Measurements from ENCODE around the gene LMNTD2. TPM values are rescaled to one million over a fixed set of nuclear protein-coding genes. Genes with fewer than 3 reads are reported as not detected.

Gene LMNTD2, protein sequence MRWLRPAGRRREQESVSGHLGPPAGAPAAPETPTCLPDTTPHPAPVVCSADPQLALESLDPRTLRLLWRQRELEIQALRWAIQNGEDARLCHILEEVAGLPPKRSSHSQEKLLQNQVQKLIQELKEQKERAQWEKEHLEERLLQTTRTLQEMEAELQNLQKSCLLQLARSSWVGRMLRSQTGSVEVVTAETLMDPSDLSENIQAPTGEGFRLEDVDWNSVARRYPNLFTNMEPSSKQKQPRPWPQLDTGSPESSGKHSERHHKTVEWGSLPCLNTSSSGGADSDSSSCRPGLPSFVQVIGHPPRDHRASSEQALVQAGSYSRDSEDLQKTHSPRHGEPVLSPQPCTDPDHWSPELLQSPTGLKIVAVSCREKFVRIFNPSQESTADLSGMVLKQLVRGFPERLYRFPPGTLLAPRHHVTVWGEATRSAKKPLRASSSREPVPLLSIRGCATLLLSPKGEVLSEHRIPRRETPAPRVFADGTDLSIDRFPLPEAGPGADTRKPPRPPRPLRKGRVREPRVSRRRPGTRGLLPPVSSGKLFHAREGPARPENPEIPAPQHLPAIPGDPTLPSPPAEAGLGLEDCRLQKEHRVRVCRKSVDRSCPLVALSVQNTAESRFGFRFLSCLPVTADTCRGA
- 6.7 and 18.4 TPM in 2 replicates for total RNA-seq (2014; rRNA removed; shearing (Covaris generic); ENCODE audit: low replicate concordance)

DNA sequence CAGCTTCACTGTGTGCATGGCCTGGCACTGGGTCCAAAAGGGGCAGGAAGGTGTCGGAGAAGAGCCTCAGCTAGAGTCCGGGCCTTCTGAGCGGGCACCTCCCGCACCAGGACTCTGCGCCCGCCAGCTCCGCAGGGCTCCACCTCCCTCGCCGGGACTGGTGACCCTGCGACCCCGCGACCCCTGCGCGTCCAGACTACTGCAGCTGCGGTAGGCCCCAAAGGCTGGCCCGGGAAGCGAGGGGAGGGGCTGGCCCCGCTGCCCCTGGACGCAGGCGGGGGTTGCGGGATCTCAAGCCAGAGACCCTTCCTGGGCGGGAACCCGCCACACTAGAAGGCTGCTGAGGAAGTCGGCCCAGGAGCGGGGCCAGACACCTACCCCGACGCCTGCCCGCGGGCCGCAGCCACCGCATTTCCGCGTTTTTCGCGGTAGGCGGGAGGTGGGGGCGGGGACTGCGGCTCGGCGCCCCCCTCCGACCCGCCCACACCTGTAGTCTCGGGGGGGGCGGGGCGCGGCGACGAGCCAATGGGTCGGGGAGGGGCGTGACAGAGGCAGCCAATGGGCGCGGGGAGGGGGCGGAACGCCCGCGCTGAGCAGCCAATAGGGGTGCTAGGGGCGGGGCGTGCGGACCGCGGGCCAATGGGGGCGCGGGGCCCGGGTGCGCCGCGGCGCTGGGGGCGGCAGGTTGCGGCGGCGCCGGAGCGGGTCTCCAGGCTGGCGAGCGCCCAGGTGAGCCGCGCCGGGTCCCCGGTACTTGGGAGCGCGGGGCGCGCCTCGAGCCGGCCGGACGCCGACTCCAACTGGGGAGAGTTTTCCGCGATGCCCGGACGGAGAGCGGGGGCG, at the start of gene LMNTD2, which contains the start of gene RASSF7:
Gene LMNTD2, minus strand, starts transcription at position 434 of the 843 bp plus-strand sequence. Its CDS starts 22 bp downstream, at position 412.
Gene RASSF7, plus strand, starts transcription at position 666 of the 843 bp plus-strand sequence. CDS start 799 bp downstream, outside the sequence.
- in situ Hi-C loops (cut with HindIII; ENCODE audit: low pct_unique_long_range_greater_than_20kb, low sequenced_read_pairs), result no loop called here

DNA sequence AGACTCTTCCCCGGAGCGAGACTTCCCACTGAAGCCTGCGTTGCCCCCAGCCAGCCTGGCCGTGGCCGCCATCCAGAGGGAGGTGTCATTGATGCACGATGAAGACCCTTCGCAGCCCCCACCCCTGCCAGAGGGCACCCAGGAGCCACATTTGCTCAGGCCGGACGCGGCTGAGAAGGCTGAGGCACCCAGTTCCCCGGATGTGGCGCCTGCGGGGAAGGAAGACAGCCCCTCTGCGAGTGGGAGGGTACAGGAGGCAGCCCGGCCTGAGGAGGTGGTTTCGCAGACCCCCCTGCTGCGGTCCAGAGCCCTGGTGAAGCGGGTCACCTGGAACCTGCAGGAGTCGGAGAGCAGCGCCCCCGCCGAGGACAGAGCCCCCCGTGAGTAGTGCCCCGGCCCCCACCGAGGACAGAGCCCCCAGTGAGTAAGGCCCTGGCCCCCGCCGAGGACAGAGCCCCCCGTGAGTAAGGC, 48.8 kb upstream of the LMNTD2 start:
- in situ Hi-C loops (cut with HindIII; ENCODE audit: low pct_unique_long_range_greater_than_20kb, low sequenced_read_pairs), result no loop called here
- no peak for DNase-seq (ENCODE audit: low read depth)

More for the DNA sequence above, at the start of gene LMNTD2, which contains the start of gene RASSF7:
- peak; percentile 64 for DNase-seq (ENCODE audit: low read depth)

DNA sequence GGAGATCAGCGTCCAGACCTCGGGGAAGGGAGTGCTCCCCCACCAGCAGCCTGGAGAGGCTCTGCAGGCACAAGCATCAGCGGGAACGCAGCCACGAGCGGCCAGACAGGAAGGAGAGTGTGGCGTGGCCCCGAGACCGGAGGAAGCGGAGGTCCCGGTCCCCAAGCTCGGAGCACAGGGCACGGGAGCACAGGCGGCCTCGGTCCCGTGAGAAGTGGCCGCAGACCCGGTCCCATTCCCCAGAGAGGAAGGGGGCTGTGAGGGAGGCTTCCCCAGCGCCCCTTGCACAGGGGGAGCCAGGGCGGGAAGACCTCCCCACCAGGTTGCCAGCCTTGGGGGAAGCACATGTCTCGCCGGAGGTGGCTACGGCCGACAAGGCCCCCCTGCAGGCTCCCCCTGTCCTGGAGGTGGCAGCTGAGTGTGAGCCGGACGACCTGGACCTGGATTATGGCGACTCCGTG, 48.3 kb upstream of the LMNTD2 start:
- no peak for DNase-seq (ENCODE audit: low read depth)
- in situ Hi-C loops (cut with HindIII; ENCODE audit: low pct_unique_long_range_greater_than_20kb, low sequenced_read_pairs), result no loop called here

DNA sequence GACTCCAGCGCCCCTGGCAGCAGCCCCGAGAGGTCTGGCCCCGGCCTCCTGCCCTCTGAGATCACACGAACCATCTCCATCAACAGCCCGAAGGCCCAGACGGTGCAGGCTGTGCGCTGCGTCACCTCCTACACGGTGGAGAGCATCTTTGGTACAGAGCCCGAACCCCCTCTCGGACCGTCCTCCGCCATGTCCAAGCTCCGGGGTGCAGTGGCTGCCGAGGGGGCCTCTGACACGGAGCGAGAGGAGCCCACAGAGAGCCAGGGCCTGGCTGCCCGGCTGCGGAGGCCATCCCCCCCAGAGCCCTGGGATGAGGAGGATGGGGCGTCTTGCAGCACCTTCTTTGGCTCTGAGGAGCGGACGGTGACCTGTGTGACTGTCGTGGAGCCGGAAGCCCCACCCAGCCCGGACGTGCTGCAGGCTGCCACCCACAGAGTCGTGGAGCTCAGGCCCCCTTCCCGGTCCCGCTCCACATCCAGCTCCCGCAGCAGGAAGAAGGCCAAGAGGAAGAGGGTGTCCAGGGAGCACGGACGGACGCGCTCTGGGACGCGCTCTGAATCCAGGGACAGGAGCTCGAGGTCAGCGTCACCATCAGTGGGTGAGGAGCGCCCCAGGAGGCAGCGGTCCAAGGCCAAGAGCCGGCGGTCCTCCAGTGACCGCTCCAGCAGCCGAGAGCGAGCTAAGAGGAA, 47.6 kb upstream of the LMNTD2 start:
- in situ Hi-C loops (cut with HindIII; ENCODE audit: low pct_unique_long_range_greater_than_20kb, low sequenced_read_pairs), result no loop called here
- DNase-seq (ENCODE audit: low read depth), result no peak

DNA sequence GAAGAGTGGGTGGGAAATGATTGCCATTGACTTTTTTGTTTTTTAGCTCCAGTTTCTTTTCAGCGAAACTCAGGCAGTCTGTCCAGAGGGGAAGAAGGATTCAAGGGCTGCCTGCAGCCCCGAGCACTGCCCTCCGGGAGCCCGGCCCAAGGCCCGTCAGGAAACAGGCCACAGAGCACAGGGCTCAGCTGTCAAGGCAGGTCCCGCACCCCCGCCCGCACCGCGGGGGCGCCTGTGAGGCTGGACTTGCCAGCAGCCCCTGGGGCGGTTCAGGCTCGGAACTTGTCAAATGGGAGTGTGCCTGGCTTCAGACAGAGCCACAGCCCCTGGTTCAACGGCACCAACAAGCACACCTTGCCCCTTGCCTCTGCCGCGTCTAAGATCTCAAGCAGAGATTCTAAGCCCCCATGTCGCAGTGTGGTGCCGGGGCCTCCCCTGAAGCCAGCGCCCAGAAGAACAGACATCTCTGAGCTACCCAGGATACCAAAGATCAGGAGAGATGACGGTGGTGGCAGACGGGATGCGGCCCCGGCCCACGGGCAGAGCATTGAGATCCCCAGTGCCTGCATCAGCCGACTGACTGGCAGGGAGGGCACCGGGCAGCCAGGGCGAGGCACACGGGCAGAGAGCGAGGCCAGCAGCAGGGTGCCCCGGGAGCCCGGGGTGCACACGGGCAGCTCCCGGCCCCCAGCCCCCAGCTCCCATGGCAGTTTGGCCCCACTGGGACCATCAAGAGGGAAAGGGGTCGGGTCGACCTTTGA, 46.7 kb upstream of the LMNTD2 start:
- no peak for DNase-seq (ENCODE audit: low read depth)
- in situ Hi-C loops (cut with HindIII; ENCODE audit: low pct_unique_long_range_greater_than_20kb, low sequenced_read_pairs), result no loop called here

DNA sequence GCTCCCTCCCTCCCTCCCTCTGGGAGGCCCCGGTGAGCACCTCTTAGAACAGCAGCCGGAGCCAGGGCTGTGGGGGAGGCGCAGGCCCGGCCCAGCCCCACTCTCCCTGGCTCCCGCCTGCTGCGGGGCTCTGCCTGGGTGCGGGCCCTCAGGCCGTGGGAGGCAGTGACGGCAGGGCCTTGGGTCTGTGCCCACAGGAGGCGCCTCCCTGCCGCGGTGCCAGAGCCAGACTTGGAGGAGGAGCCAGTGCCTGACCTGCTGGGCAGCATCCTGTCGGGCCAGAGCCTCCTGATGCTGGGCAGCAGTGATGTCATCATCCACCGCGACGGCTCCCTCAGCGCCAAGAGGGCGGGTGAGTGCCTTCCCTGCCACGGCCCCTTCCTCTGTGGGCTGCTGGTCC, 45.7 kb upstream of the LMNTD2 start:
- DNase-seq (ENCODE audit: low read depth), result peak; percentile 13
- in situ Hi-C loops (cut with HindIII; ENCODE audit: low pct_unique_long_range_greater_than_20kb, low sequenced_read_pairs), result no loop called here

DNA sequence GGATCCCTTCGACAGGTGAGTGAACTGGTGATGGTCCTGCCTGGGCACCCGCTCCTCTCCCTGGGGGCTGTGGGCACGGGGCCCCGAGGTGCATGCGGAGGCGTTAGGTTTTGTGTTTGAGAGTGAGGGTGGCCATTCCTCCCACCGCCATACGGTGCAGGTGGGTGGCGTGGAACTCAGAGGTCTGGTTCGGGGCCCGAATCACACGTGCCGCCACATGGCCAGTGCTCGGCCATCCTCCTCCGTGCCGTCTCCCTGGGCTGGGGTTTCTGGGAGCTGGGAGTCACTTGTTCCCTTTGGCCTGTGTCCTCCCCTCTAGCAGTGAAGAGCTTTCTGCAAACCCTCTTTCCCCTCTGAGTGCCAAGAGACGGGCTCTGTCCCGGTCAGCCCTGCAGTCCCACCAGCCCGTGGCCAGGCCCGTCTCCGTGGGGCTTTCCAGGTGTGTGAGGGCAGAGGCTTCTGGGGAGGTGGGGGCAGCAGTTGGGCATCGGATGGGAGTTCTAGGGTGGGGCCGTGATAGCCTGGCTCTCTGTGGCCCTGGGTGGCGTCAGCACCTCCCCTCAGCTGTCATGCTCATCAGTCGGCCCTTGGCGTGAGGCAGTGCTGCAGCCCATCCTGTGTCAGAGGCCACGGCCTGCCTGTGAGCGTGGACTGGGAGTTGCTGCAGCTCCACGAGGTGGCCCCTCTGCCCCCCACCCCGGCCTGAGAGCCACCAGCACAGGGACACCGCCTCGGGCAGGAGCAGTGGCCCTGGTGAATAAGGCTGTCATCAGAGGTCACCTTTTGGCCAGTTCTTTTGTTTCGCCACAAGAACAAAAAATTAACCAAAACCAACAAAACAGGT, 45.0 kb upstream of the LMNTD2 start:
- no peak for DNase-seq (ENCODE audit: low read depth)
- in situ Hi-C loops (cut with HindIII; ENCODE audit: low pct_unique_long_range_greater_than_20kb, low sequenced_read_pairs), result no loop called here

DNA sequence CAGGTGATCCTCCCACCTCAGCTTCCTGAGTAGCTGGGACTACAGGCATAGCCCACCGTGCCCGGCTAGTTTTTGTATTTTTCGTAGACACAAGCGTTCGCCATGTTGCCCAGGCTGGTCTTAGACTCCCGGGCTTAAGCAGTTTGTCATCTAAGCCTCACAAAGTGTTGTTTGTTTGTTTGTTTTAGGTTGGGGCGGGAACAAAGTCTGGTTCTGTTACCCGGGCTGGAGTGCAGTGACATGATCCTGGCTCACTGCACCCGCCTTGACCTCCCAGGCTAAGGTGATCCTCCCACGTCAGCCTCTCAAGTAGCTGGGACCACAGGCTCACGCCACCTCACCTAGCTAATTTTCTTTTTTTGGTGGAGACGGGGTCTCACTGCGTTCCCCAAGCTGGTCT, 42.6 kb upstream of the LMNTD2 start:
- no peak for DNase-seq (ENCODE audit: low read depth)
- in situ Hi-C loops (cut with HindIII; ENCODE audit: low pct_unique_long_range_greater_than_20kb, low sequenced_read_pairs), result no loop called here

DNA sequence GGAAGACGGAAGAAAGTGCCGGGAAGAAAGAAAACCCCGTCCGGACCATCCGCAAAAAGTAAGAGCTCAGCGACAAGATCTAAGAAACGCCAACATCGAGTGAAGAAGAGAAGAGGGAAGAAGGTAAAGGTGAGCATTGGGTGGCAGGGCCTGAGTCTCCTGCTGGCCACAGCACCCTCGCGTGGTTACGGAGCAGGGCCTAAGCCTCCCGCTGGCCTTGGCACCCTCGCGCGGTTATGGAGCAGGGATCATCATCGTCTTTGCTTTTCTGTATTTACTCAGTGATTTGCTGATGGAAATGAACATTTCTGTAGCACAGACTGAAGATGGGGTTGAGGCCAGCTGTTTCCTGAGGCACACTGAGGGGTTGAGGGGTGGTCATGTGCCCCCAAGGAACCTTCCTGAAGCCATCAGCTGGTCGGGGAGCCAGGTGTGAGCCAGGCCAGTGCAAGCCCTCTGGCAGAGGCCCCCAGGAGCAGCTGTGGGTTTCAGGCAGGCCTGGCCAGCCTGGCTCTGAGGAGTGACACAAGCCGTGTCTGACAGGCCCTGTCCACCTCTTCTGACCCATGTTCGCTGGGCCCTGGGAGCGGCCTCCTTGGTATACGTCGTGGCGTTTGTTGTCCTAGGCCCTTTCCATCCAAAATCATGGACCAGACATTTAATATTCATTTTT, 41.2 kb upstream of the LMNTD2 start:
- in situ Hi-C loops (cut with HindIII; ENCODE audit: low pct_unique_long_range_greater_than_20kb, low sequenced_read_pairs), result no loop called here
- DNase-seq (ENCODE audit: low read depth), result no peak

DNA sequence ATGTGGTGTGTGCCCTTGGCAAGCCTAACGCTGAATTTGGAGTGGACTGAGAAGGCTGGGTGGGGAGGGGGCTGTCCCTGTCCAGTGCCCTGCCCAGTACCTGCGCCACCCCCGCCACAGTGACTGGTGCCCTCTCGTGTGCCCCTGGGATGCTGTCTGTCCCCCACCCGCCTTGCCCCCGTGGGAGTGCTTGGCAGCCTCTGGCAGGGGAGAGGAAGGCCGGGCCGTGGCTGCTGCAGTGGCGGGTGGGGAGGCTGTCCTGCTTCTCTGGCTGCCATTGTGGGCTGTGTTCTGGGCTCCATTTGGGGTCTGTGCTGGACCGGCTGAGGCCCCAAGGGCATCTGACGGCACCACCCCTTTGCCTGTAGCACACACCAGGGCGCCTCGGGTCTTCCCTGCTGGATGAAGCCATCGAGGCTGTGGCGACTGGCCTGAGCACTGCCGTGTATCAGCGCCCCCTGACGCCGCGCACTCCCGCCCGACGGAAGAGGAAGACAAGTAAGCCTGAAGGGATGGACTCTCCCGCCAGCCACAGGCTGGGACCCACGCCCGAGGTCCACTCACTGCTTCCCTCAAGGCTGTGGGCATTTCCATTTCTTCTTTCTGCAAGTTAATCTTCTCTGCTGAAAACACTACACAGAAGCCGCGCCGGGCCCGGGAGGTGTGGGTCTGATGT, 37.6 kb upstream of the LMNTD2 start:
- in situ Hi-C loops (cut with HindIII; ENCODE audit: low pct_unique_long_range_greater_than_20kb, low sequenced_read_pairs), result no loop called here
- DNase-seq (ENCODE audit: low read depth), result no peak

DNA sequence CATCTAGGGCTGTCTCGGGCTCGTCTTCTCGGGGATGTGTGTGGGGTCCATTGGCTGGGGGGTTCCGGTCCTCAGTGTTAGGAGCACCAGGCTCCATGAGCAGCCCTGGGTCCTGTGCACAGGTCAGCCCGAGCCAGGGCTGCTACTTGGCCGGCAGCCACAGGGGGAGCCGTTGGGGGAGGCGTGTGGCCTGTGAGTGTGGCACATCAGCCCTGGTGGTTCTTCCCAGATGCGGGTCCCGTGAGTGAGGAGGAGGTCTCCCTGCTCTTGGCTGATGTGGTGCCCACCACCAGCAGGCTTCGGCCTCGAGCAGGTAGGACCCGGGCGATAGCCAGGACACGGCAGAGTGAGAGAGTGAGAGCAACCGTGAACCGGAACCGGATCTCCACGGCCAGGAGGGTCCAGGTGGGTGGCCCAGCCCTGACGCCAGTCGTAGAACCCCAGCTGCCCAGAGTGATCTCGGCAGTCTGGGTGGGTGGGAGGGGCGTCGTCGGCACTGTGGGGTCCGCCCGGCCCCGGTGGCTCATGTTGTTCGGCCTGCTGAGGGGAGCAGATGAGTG, 36.7 kb upstream of the LMNTD2 start:
- in situ Hi-C loops (cut with HindIII; ENCODE audit: low pct_unique_long_range_greater_than_20kb, low sequenced_read_pairs), result no loop called here
- no peak for DNase-seq (ENCODE audit: low read depth)

DNA sequence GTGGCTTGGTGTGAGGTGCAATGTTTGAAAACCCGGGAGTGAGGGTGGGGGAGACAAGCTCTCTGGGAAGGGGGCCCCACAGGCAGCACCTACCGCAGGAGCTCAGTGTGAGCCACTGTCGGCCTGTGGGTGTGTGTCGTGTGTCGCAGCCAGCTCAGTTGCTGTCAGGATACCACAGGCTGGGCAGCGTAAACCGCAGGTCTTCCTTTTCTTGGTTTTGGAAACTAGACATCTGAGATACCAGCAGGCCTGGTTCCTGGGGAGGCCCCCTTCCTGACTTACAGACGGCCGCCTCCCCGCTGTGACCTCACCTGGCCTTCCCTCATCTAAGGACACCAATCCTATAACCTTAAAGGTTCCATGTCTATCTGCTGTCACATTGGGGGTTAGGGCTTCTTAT, 35.8 kb upstream of the LMNTD2 start:
- in situ Hi-C loops (cut with HindIII; ENCODE audit: low pct_unique_long_range_greater_than_20kb, low sequenced_read_pairs), result no loop called here

DNA sequence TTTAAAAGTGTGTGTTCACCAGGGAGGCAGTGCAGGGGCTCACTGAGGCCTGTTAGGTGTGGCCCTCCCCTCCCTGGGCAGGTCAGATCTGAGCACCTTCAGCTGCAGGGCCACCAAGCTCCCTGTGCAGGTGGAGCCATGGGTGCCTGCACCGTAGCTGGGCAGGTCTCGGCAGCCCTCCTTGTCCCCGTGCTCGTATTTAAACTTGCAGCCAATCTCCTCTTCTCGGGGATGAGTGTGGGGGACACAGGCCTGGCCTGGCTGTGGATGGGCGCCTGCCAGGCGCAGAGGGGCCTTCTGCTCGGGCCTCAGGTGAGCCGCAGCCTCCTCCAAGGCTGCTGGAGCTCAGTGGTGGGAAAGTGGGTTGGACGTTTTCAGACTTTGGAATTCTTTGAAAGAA, 34.9 kb upstream of the LMNTD2 start:
- in situ Hi-C loops (cut with HindIII; ENCODE audit: low pct_unique_long_range_greater_than_20kb, low sequenced_read_pairs), result no loop called here
- no peak for DNase-seq (ENCODE audit: low read depth)

More for the DNA sequence above, 35.8 kb upstream of the LMNTD2 start:
- DNase-seq (ENCODE audit: low read depth), result no peak

DNA sequence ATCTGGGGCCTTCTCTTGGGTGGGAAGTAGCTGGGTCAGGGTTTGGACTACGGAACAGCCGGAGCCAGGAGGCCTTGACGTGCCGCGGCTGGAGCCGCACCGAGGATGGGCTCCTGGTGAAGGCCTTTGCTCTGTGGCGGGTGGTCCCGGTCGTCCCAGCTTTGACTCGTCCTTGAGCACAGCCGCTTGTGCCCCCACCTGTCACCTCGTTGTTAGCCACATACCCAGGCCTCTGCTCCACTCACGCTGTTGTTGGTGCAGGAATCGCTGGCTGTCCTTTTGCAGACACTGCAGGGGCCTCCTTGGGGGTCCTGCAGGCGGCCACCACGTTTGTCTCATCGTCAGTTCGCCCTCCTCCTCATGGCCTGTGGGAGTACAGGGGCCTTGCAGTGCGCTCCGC, 32.8 kb upstream of the LMNTD2 start:
- no peak for DNase-seq (ENCODE audit: low read depth)
- in situ Hi-C loops (cut with HindIII; ENCODE audit: low pct_unique_long_range_greater_than_20kb, low sequenced_read_pairs), result no loop called here

DNA sequence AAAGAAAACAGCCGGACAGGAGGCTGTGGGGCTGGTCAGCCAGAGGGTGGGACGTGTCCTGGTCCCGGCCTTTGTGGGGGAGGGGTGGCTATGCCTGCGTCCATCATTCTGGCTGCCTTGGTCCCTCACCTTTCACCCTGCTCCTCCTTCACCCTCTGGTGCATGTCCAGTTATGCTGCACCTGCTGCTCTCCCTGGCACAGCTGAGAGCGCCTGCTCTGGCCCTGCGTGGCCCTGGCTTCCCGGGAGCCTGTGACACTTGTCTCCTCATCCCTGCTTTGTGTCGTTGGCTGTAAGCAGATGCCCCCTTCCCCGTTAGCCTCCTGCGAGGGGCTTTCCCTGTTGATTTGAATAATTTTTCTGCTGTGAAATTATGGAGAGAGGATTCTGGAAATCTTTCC, 32.4 kb upstream of the LMNTD2 start:
- in situ Hi-C loops (cut with HindIII; ENCODE audit: low pct_unique_long_range_greater_than_20kb, low sequenced_read_pairs), result no loop called here
- DNase-seq (ENCODE audit: low read depth), result no peak

All from Caki2 (cell line).